Activated B cell treated with CpG ODN at 0.5 μM for 24 hours (primary cell): ENCODE results near the gene LIPC. TPM values are rescaled to one million over a fixed set of nuclear protein-coding genes. Genes with fewer than 3 reads are reported as not detected.

Source experiments
- ATAC-seq: fragments of 200-7000 bp; cut with Tn5 transposase; one replicate; pipeline ENCODE4 v1.10.0; 2021; ENCODE audit warnings: low read depth, mild to moderate bottlenecking, moderate library complexity
- CTCF ChIA-PET: fragments of 350-600 bp; sonication (Branson Sonifier 250); formaldehyde crosslinking; loops from one replicate; lab custom pipeline; 2021; ENCODE audit warnings: antibody characterized with exemption; lab: Charles Lee
- POLR2A ChIA-PET: fragments of 350-600 bp; sonication (Branson Sonifier 250); formaldehyde crosslinking; loops from one replicate; lab custom pipeline; 2021; ENCODE audit warnings: antibody characterized with exemption; lab: Charles Lee
- DNase-seq: peaks from one replicate; pipeline ENCODE4 v3.0.0; 2022
- H3K27ac Mint-ChIP-seq: one replicate; pipeline ENCODE4 v1.8.0; 2020; ENCODE audit warnings: mixed read lengths
- H3K27me3 Mint-ChIP-seq: one replicate; pipeline ENCODE4 v1.8.0; 2021; ENCODE audit warnings: mixed read lengths
- H3K36me3 Mint-ChIP-seq: one replicate; pipeline ENCODE4 v1.8.0; 2021; ENCODE audit warnings: low read depth, mixed read lengths
- H3K4me1 Mint-ChIP-seq: one replicate; pipeline ENCODE4 v1.8.0; 2021; ENCODE audit warnings: mixed read lengths
- H3K4me3 Mint-ChIP-seq: one replicate; pipeline ENCODE4 v1.8.0; 2020; ENCODE audit warnings: mild to moderate bottlenecking, mixed read lengths
- H3K9me3 Mint-ChIP-seq: one replicate; pipeline ENCODE4 v1.8.0; 2020; ENCODE audit warnings: mixed read lengths
- CTCF ChIP-seq: fragments of 200-600 bp; IDR thresholded peaks from one replicate; pipeline ENCODE4 v1.8.0; 2022; ENCODE audit warnings: antibody characterized with exemption, mild to moderate bottlenecking
- intact Hi-C: fragments of 100-400 bp; cut with micrococcal nuclease; formaldehyde crosslinking; loops from one replicate; pipeline ENCODE4 v1.15.1; 2024
- total RNA-seq: library from RNA; stranded (reverse); gene quantifications from 2 replicates; pipeline ENCODE4 v1.2.3, GENCODE V29; 2022

The LIPC gene
- total RNA-seq, 1 donor from 2014 or later, result not detected

- DNase-seq (no peak), ATAC-seq (no peak)
- ChIA-PET POLR2A (no interaction called here), CTCF (no interaction called here)
- Mint-ChIP-seq H3K4me1 (no peaks in the 10 kb centered on the region), H3K27me3 (peaks cover 3% of the 10 kb centered on the region), H3K9me3 (no peaks in the 10 kb centered on the region), H3K27ac (no peak overlapping the region), H3K4me3 (no peak overlapping the region), H3K36me3 (no peaks in the 10 kb centered on the region)
- no peak for TF ChIP-seq CTCF
- intact Hi-C loops, result no loop called here
These were observed 128.3 kb downstream of the LIPC start for GRCh38 chr15:58559904-58560588.

GRCh38 chr15:58561321-58561720, 129.5 kb downstream of the LIPC start:
- ChIA-PET POLR2A (no interaction called here), CTCF (no interaction called here)
- intact Hi-C loops, result no loop called here
- Mint-ChIP-seq H3K4me3 (no peak overlapping the region), H3K27me3 (peaks cover 3% of the 10 kb centered on the region), H3K9me3 (no peaks in the 10 kb centered on the region), H3K4me1 (no peaks in the 10 kb centered on the region), H3K36me3 (no peaks in the 10 kb centered on the region), H3K27ac (no peak overlapping the region)
- DNase-seq (no peak), ATAC-seq (no peak)
- no peak for TF ChIP-seq CTCF

- peaks cover 3% of the 10 kb centered on the region for H3K27me3 Mint-ChIP-seq
- H3K4me3 Mint-ChIP-seq, result no peak overlapping the region
- H3K4me1 Mint-ChIP-seq, result no peaks in the 10 kb centered on the region
- no peaks in the 10 kb centered on the region for H3K36me3 Mint-ChIP-seq
- intact Hi-C loops, result no loop called here
- H3K27ac Mint-ChIP-seq, result no peak overlapping the region
- H3K9me3 Mint-ChIP-seq, result no peaks in the 10 kb centered on the region
- DNase-seq (no peak), ATAC-seq (no peak)
- ChIA-PET CTCF (no interaction called here), POLR2A (no interaction called here)
- TF ChIP-seq CTCF, result no peak
These were observed 130.3 kb downstream of the LIPC start for GRCh38 chr15:58562135-58562534.

- Mint-ChIP-seq H3K9me3 (peaks cover under 1% of the 10 kb centered on the region), H3K27ac (no peak overlapping the region), H3K36me3 (no peaks in the 10 kb centered on the region), H3K4me1 (no peaks in the 10 kb centered on the region), H3K4me3 (no peak overlapping the region), H3K27me3 (no peaks in the 10 kb centered on the region)
- ATAC-seq (no peak), DNase-seq (no peak)
- ChIA-PET POLR2A (no interaction called here), CTCF (no interaction called here)
- intact Hi-C loops, result no loop called here
- no peak for TF ChIP-seq CTCF
These were observed 133.2 kb downstream of the LIPC start for GRCh38 chr15:58564981-58565380.

- Mint-ChIP-seq H3K27me3 (no peaks in the 10 kb centered on the region), H3K9me3 (peaks cover 3% of the 10 kb centered on the region), H3K4me1 (no peaks in the 10 kb centered on the region), H3K36me3 (no peaks in the 10 kb centered on the region), H3K4me3 (no peak overlapping the region), H3K27ac (no peak overlapping the region)
- DNase-seq (no peak), ATAC-seq (no peak)
- CTCF ChIA-PET, result no interaction called here
- TF ChIP-seq CTCF, result no peak
- intact Hi-C loops, result no loop called here
- POLR2A ChIA-PET, result no interaction called here
These were observed 133.8 kb downstream of the LIPC start for GRCh38 chr15:58565619-58566018.
